Activated T-helper 1 cell treated with anti-CD3 and anti-CD28 coated beads, Interleukin-2, amount 50 U/mL, for 16 hours (primary cell): ENCODE measurements around the gene DOK6.
"Not testable (repeated sequence)": the region's sequence is repeated elsewhere in the genome, so short reads cannot be mapped to it uniquely, and the experiment has no call there.

Experiments used
- DNase-seq, 2 donors: peaks; one replicate each; pipeline ENCODE4 v3.0.0-alpha.2; 2020; ENCODE audit warnings: low read depth in 1 of 2, low spot score in 1 of 2

The DOK6 gene

GRCh38 chr18:69854455-69854854 lies 453.8 kb downstream of the DOK6 start:
- DNase-seq = no peak

GRCh38 chr18:69858897-69859296 lies 458.2 kb downstream of the DOK6 start:
- no peak for DNase-seq

- not testable (repeated sequence) for DNase-seq
Observed at GRCh38 chr18:69864802-69865201, 464.1 kb downstream of the DOK6 start.

- DNase-seq = no peak
Observed at GRCh38 chr18:69865776-69866175, 465.1 kb downstream of the DOK6 start.

GRCh38 chr18:69866212-69866611 lies 465.5 kb downstream of the DOK6 start:
- DNase-seq = no peak

- no peak for DNase-seq
Observed at GRCh38 chr18:69870736-69871135, 470.0 kb downstream of the DOK6 start.

GRCh38 chr18:69871363-69871762 lies 470.7 kb downstream of the DOK6 start:
- DNase-seq = no peak

- no peak for DNase-seq
Observed at GRCh38 chr18:69872661-69873060, 472.0 kb downstream of the DOK6 start.

GRCh38 chr18:69874058-69874457 lies 473.4 kb downstream of the DOK6 start:
- no peak for DNase-seq

- DNase-seq = no peak
Observed at GRCh38 chr18:69876490-69876889, 475.8 kb downstream of the DOK6 start.

GRCh38 chr18:69878213-69878933 lies 477.7 kb downstream of the DOK6 start:
- DNase-seq = no peak

GRCh38 chr18:69879051-69879450 lies 478.4 kb downstream of the DOK6 start:
- DNase-seq = not testable (repeated sequence)

GRCh38 chr18:69880083-69880482 lies 479.4 kb downstream of the DOK6 start:
- no peak for DNase-seq

GRCh38 chr18:69882965-69883668 lies 482.4 kb downstream of the DOK6 start:
- no peak for DNase-seq

- DNase-seq = no peak
Observed at GRCh38 chr18:69883781-69884180, 483.1 kb downstream of the DOK6 start.

- no peak for DNase-seq
Observed at GRCh38 chr18:69885355-69885754, 484.7 kb downstream of the DOK6 start.

- peak in 1 of 2 donors; percentile 23 for DNase-seq
Observed at GRCh38 chr18:69885841-69886531, 485.3 kb downstream of the DOK6 start.

- DNase-seq = no peak
Observed at GRCh38 chr18:69887256-69887655, 486.6 kb downstream of the DOK6 start.

GRCh38 chr18:69889009-69889408 lies 488.3 kb downstream of the DOK6 start:
- DNase-seq = no peak

- no peak for DNase-seq
Observed at GRCh38 chr18:69890558-69890957, 489.9 kb downstream of the DOK6 start.

- DNase-seq = no peak
Observed at GRCh38 chr18:69894467-69894866, 493.8 kb downstream of the DOK6 start.
